HEK293 (cell line): Measurements from ENCODE around the gene HINFP.

Experiments
- KLF10 ChIP-seq: fragments of 450-650 bp; IDR thresholded peaks from 2 replicates; pipeline ENCODE4 v1.5.1; 2018; ENCODE audit warnings: missing biosample characterization, mild to moderate bottlenecking, missing genetic modification characterization
- MEIS1 ChIP-seq: sonication (generic); formaldehyde crosslinking; IDR thresholded peaks from 2 replicates; pipeline ENCODE4 v1.8.1; 2022; ENCODE audit warnings: missing genetic modification reagents, mild to moderate bottlenecking, borderline replicate concordance
- OVOL3 ChIP-seq: fragments of 450-650 bp; formaldehyde crosslinking; IDR thresholded peaks from 2 replicates; pipeline ENCODE4 v1.5.1; 2016; ENCODE audit warnings: missing biosample characterization, missing genetic modification characterization
- PRDM1 ChIP-seq: fragments of 450-650 bp; formaldehyde crosslinking; IDR thresholded peaks from 2 replicates; pipeline ENCODE4; 2016; ENCODE audit warnings: missing biosample characterization, missing genetic modification characterization
- TCF7L2 ChIP-seq: IDR thresholded peaks from 2 replicates; pipeline ENCODE4 v1.6.1; 2011; ENCODE audit warnings: low read depth, mild to moderate bottlenecking, inconsistent platforms, low read length, moderate library complexity, borderline replicate concordance
- YY1 ChIP-seq: fragments of 450-650 bp; formaldehyde crosslinking; IDR thresholded peaks from 2 replicates; pipeline ENCODE4 v1.5.1; 2018; ENCODE audit warnings: missing biosample characterization, missing genetic modification characterization
- ZBTB1 ChIP-seq: fragments of 450-650 bp; formaldehyde crosslinking; IDR thresholded peaks from 2 replicates; pipeline ENCODE4 v1.5.1; 2016; ENCODE audit warnings: missing biosample characterization, missing genetic modification characterization
- ZBTB7A ChIP-seq: fragments of 450-650 bp; formaldehyde crosslinking; IDR thresholded peaks from 2 replicates; pipeline ENCODE4 v1.5.1; 2016; ENCODE audit warnings: low read depth, missing biosample characterization, missing genetic modification characterization
- ZFP37 ChIP-seq: fragments of 450-650 bp; formaldehyde crosslinking; IDR thresholded peaks from 2 replicates; pipeline ENCODE4 v1.5.1; 2016; ENCODE audit warnings: missing biosample characterization, missing genetic modification characterization
- ZIC2 ChIP-seq: fragments of 450-650 bp; formaldehyde crosslinking; IDR thresholded peaks from 2 replicates; pipeline ENCODE4 v1.5.1; 2016; ENCODE audit warnings: missing biosample characterization, missing genetic modification characterization
- ZNF132 ChIP-seq: fragments of 450-650 bp; formaldehyde crosslinking; IDR thresholded peaks from 2 replicates; pipeline ENCODE4 v1.5.1; 2017; ENCODE audit warnings: missing biosample characterization, missing genetic modification characterization, borderline replicate concordance
- ZNF146 ChIP-seq: fragments of 450-650 bp; formaldehyde crosslinking; IDR thresholded peaks from 2 replicates; pipeline ENCODE4 v1.5.1; 2016; ENCODE audit warnings: missing biosample characterization, missing genetic modification characterization
- ZNF157 ChIP-seq: fragments of 450-650 bp; formaldehyde crosslinking; IDR thresholded peaks from 2 replicates; pipeline ENCODE4 v1.5.1; 2016; ENCODE audit warnings: missing biosample characterization, missing genetic modification characterization
- ZNF214 ChIP-seq: fragments of 450-650 bp; formaldehyde crosslinking; IDR thresholded peaks from 2 replicates; pipeline ENCODE4 v1.5.1; 2017; ENCODE audit warnings: missing biosample characterization, mild to moderate bottlenecking, missing genetic modification characterization, borderline replicate concordance
- ZNF341 ChIP-seq: fragments of 450-650 bp; formaldehyde crosslinking; IDR thresholded peaks from 2 replicates; pipeline ENCODE4; 2016; ENCODE audit warnings: low read depth, missing biosample characterization, missing genetic modification characterization
- ZNF350 ChIP-seq: fragments of 450-650 bp; formaldehyde crosslinking; IDR thresholded peaks from 2 replicates; pipeline ENCODE4 v1.5.0; 2017; ENCODE audit warnings: missing biosample characterization, mild to moderate bottlenecking, missing genetic modification characterization
- ZNF416 ChIP-seq: fragments of 450-650 bp; formaldehyde crosslinking; IDR thresholded peaks from 2 replicates; pipeline ENCODE4 v1.5.1; 2016; ENCODE audit warnings: missing biosample characterization, missing genetic modification characterization
- ZNF501 ChIP-seq: fragments of 450-650 bp; formaldehyde crosslinking; IDR thresholded peaks from 2 replicates; pipeline ENCODE4 v1.5.1; 2016; ENCODE audit warnings: missing biosample characterization, missing genetic modification characterization
- ZNF544 ChIP-seq: fragments of 450-650 bp; formaldehyde crosslinking; IDR thresholded peaks from 2 replicates; pipeline ENCODE4 v1.5.0; 2017; ENCODE audit warnings: missing biosample characterization, missing genetic modification characterization
- ZNF580 ChIP-seq: fragments of 450-650 bp; formaldehyde crosslinking; IDR thresholded peaks from 2 replicates; pipeline ENCODE4 v1.5.1; 2016; ENCODE audit warnings: missing biosample characterization, missing genetic modification characterization
- ZNF600 ChIP-seq: fragments of 450-650 bp; formaldehyde crosslinking; IDR thresholded peaks from 2 replicates; pipeline ENCODE4 v1.5.1; 2016; ENCODE audit warnings: missing biosample characterization, missing genetic modification characterization
- ZNF654 ChIP-seq: fragments of 450-650 bp; formaldehyde crosslinking; IDR thresholded peaks from 2 replicates; pipeline ENCODE4 v1.5.1; 2016; ENCODE audit warnings: low read depth, missing biosample characterization, missing genetic modification characterization
- ZNF670 ChIP-seq: fragments of 450-650 bp; formaldehyde crosslinking; IDR thresholded peaks from 2 replicates; pipeline ENCODE4 v1.5.1; 2016; ENCODE audit warnings: missing biosample characterization, missing genetic modification characterization, low read depth
- ZNF707 ChIP-seq: fragments of 450-650 bp; formaldehyde crosslinking; IDR thresholded peaks from 2 replicates; pipeline ENCODE4 v1.5.1; 2016; ENCODE audit warnings: missing biosample characterization, missing genetic modification characterization
- ZNF785 ChIP-seq: fragments of 450-650 bp; formaldehyde crosslinking; IDR thresholded peaks from 2 replicates; pipeline ENCODE4 v1.5.1; 2016; ENCODE audit warnings: missing biosample characterization, missing genetic modification characterization
- ZSCAN16 ChIP-seq: fragments of 450-650 bp; formaldehyde crosslinking; IDR thresholded peaks from 2 replicates; pipeline ENCODE4 v1.5.1; 2016; ENCODE audit warnings: missing biosample characterization, missing genetic modification characterization
- ZSCAN18 ChIP-seq: fragments of 450-650 bp; formaldehyde crosslinking; IDR thresholded peaks from 2 replicates; pipeline ENCODE4 v1.5.1; 2016; ENCODE audit warnings: missing biosample characterization, missing genetic modification characterization
- TF ChIP-seq, protein P1 (sequence below): fragments of 450-650 bp; formaldehyde crosslinking; IDR thresholded peaks from 2 replicates; pipeline ENCODE4 v1.5.1; 2016; ENCODE audit warnings: missing biosample characterization, missing genetic modification characterization
- TF ChIP-seq, protein P2 (sequence below): fragments of 450-650 bp; formaldehyde crosslinking; IDR thresholded peaks from 2 replicates; pipeline ENCODE4 v1.5.1; 2017; ENCODE audit warnings: missing biosample characterization, missing genetic modification characterization
- TF ChIP-seq, protein P3 (sequence below): fragments of 450-650 bp; formaldehyde crosslinking; IDR thresholded peaks from 2 replicates; pipeline ENCODE4 v1.5.1; 2016; ENCODE audit warnings: missing biosample characterization, missing genetic modification characterization
- TF ChIP-seq, protein P4 (sequence below): fragments of 450-650 bp; formaldehyde crosslinking; IDR thresholded peaks from 2 replicates; pipeline ENCODE4 v1.5.1; 2016; ENCODE audit warnings: missing biosample characterization, missing genetic modification characterization

The HINFP gene

GRCh38 chr11:119084663-119085436, 36.5 kb upstream of the HINFP start, which contains the start of gene HMBS (continued):
- no peak for TF ChIP-seq ZNF146 (tag by site-specific recombination)
- TF ChIP-seq ZNF157 (tag by site-specific recombination) = no peak
- peak; percentile 45; the same call in 1 of the 2 replicates for TF ChIP-seq ZNF341 (tag by site-specific recombination)
- no peak for TF ChIP-seq ZNF350 (tag by site-specific recombination)
- TF ChIP-seq ZSCAN16 = no peak
- TF ChIP-seq ZFP37 (tag by site-specific recombination) = no peak
- no peak for TF ChIP-seq ZNF707 (tag by site-specific recombination)
- TF ChIP-seq ZSCAN18 (tag by site-specific recombination) = no peak
- no peak for TF ChIP-seq OVOL3 (tag by site-specific recombination)
- no peak for TF ChIP-seq PRDM1 (tag by site-specific recombination)
- TF ChIP-seq ZNF785 (tag by site-specific recombination) = no peak
- TF ChIP-seq ZNF214 = no peak
- TF ChIP-seq ZIC2 (tag by site-specific recombination) = peak; percentile 32; the same call in 1 of the 2 replicates
- TF ChIP-seq ZNF654 (tag by site-specific recombination) = no peak
- TF ChIP-seq, protein P1, sequence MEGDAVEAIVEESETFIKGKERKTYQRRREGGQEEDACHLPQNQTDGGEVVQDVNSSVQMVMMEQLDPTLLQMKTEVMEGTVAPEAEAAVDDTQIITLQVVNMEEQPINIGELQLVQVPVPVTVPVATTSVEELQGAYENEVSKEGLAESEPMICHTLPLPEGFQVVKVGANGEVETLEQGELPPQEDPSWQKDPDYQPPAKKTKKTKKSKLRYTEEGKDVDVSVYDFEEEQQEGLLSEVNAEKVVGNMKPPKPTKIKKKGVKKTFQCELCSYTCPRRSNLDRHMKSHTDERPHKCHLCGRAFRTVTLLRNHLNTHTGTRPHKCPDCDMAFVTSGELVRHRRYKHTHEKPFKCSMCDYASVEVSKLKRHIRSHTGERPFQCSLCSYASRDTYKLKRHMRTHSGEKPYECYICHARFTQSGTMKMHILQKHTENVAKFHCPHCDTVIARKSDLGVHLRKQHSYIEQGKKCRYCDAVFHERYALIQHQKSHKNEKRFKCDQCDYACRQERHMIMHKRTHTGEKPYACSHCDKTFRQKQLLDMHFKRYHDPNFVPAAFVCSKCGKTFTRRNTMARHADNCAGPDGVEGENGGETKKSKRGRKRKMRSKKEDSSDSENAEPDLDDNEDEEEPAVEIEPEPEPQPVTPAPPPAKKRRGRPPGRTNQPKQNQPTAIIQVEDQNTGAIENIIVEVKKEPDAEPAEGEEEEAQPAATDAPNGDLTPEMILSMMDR (tag by site-specific recombination) = no peak
- TF ChIP-seq, protein P2, sequence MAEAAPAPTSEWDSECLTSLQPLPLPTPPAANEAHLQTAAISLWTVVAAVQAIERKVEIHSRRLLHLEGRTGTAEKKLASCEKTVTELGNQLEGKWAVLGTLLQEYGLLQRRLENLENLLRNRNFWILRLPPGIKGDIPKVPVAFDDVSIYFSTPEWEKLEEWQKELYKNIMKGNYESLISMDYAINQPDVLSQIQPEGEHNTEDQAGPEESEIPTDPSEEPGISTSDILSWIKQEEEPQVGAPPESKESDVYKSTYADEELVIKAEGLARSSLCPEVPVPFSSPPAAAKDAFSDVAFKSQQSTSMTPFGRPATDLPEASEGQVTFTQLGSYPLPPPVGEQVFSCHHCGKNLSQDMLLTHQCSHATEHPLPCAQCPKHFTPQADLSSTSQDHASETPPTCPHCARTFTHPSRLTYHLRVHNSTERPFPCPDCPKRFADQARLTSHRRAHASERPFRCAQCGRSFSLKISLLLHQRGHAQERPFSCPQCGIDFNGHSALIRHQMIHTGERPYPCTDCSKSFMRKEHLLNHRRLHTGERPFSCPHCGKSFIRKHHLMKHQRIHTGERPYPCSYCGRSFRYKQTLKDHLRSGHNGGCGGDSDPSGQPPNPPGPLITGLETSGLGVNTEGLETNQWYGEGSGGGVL (tag by site-specific recombination) = peak; percentile 34; the same call in 1 of the 2 replicates
- TF ChIP-seq, protein P3, sequence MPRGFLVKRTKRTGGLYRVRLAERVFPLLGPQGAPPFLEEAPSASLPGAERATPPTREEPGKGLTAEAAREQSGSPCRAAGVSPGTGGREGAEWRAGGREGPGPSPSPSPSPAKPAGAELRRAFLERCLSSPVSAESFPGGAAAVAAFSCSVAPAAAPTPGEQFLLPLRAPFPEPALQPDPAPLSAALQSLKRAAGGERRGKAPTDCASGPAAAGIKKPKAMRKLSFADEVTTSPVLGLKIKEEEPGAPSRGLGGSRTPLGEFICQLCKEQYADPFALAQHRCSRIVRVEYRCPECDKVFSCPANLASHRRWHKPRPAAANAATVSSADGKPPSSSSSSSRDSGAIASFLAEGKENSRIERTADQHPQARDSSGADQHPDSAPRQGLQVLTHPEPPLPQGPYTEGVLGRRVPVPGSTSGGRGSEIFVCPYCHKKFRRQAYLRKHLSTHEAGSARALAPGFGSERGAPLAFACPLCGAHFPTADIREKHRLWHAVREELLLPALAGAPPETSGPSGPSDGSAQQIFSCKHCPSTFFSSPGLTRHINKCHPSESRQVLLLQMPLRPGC (tag by site-specific recombination) = peak; percentile 93
- no peak for TF ChIP-seq ZBTB7A
- TF ChIP-seq ZBTB1 (tag by site-specific recombination) = no peak
- no peak for TF ChIP-seq ZNF416 (tag by site-specific recombination)
- TF ChIP-seq YY1 (tag by site-specific recombination) = no peak
- TF ChIP-seq ZNF544 = no peak
- TF ChIP-seq ZNF580 (tag by site-specific recombination) = no peak
- no peak for TF ChIP-seq KLF10 (tag by site-specific recombination)
- TF ChIP-seq, protein P4, sequence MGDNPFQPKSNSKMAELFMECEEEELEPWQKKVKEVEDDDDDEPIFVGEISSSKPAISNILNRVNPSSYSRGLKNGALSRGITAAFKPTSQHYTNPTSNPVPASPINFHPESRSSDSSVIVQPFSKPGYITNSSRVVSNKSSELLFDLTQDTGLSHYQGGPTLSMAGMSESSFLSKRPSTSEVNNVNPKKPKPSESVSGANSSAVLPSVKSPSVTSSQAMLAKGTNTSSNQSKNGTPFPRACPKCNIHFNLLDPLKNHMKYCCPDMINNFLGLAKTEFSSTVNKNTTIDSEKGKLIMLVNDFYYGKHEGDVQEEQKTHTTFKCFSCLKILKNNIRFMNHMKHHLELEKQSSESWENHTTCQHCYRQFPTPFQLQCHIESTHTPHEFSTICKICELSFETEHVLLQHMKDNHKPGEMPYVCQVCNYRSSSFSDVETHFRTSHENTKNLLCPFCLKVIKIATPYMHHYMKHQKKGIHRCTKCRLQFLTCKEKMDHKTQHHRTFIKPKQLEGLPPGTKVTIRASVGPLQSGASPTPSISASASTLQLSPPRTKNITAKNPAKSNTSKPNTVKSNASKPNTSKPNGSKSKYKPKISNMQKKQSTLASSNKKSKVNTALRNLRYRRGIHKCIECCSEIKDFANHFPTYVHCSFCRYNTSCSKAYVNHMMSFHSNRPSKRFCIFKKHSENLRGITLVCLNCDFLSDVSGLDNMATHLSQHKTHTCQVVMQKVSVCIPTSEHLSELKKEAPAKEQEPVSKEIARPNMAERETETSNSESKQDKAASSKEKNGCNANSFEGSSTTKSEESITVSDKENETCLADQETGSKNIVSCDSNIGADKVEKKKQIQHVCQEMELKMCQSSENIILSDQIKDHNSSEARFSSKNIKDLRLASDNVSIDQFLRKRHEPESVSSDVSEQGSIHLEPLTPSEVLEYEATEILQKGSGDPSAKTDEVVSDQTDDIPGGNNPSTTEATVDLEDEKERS (tag by site-specific recombination) = no peak
- TF ChIP-seq TCF7L2 = no peak
- TF ChIP-seq ZNF670 (tag by site-specific recombination) = no peak
- TF ChIP-seq ZNF132 = no peak
- TF ChIP-seq MEIS1 = no peak
- no peak for TF ChIP-seq ZNF600 (tag by site-specific recombination)
- TF ChIP-seq ZNF501 (tag by site-specific recombination) = no peak
